GM10248 (cell line): ENCODE data around the gene ADAMTS6.

Experiments
- CTCF ChIA-PET: fragments of 300-600 bp; sonication (Branson Sonifier 250); formaldehyde crosslinking; extraction: SDS; loops from one replicate; lab custom pipeline; 2021; ENCODE audit warnings: antibody characterized with exemption; lab: Yijun Ruan, JAX
- POLR2A ChIA-PET: fragments of 350-650 bp; sonication (Branson Sonifier 250); formaldehyde crosslinking; extraction: SDS; loops from one replicate; lab custom pipeline; 2020; ENCODE audit warnings: antibody characterized with exemption; lab: Yijun Ruan, JAX
- DNase-seq: peaks from one replicate; pipeline ENCODE4 v3.0.0; 2012; ENCODE audit errors: extremely low spot score
- CTCF ChIP-seq: IDR thresholded peaks from 2 replicates; pipeline ENCODE4 v1.5.1; 2012; ENCODE audit warnings: mild to moderate bottlenecking, low read depth; ENCODE audit errors: extremely low read depth, missing control alignments, control extremely low read depth

The ADAMTS6 gene

GRCh38 chr5:65481171-65481581, 544 bp downstream of the ADAMTS6 start:
- no peak for DNase-seq
- ChIA-PET CTCF (interaction anchor here (0.9 to 4.4 kb wide), 5 partner anchors 9 to 671 kb away, joined by 3 to 48 read pairs (median 6); no protein-coding TSS in a partner anchor), POLR2A (no interaction called here)
- TF ChIP-seq CTCF: no peak

GRCh38 chr5:65480306-65480865, 1.3 kb downstream of the ADAMTS6 start:
- no peak for TF ChIP-seq CTCF
- peak; percentile 9 for DNase-seq
- ChIA-PET POLR2A (interaction anchor here (0.6 kb wide), 2 partner anchors 342 to 515 kb away, joined by 3 read pairs; no protein-coding TSS in a partner anchor), CTCF (interaction anchor here (0.8 to 4.4 kb wide), 6 partner anchors 21 to 670 kb away, joined by 3 to 48 read pairs (median 4); no protein-coding TSS in a partner anchor)

GRCh38 chr5:65479527-65479926, 2.2 kb downstream of the ADAMTS6 start:
- CTCF ChIA-PET: interaction anchor here (1.0 to 1.2 kb wide), 2 partner anchors 14 to 20 kb away, joined by 3 read pairs; no protein-coding TSS in a partner anchor
- TF ChIP-seq CTCF: no peak
- POLR2A ChIA-PET: no interaction called here

GRCh38 chr5:65478336-65478735, 3.4 kb downstream of the ADAMTS6 start:
- TF ChIP-seq CTCF: no peak
- POLR2A ChIA-PET: no interaction called here
- CTCF ChIA-PET: no interaction called here
- DNase-seq: no peak

More at GRCh38 chr5:65479527-65479926, 2.2 kb downstream of the ADAMTS6 start:
- DNase-seq: no peak

GRCh38 chr5:65475895-65476294, 5.8 kb downstream of the ADAMTS6 start:
- TF ChIP-seq CTCF: no peak
- ChIA-PET CTCF (interaction anchor here (1.2 to 2.4 kb wide), 3 partner anchors 8 to 665 kb away, joined by 3 to 8 read pairs (median 5); no protein-coding TSS in a partner anchor), POLR2A (no interaction called here)
- DNase-seq: no peak

GRCh38 chr5:65475336-65475735, 6.4 kb downstream of the ADAMTS6 start:
- DNase-seq: no peak
- ChIA-PET POLR2A (no interaction called here), CTCF (interaction anchor here (1.2 to 2.4 kb wide), 3 partner anchors 9 to 664 kb away, joined by 3 to 8 read pairs (median 5); no protein-coding TSS in a partner anchor)
- TF ChIP-seq CTCF: no peak
